Measurements from ENCODE around the gene TBC1D2B.
"Not testable (repeated sequence)": the region's sequence is repeated elsewhere in the genome, so short reads cannot be mapped to it uniquely, and the experiment has no call there.

Gene TBC1D2B

GRCh38 chr15:77951105-77951786 lies 126.3 kb downstream of the TBC1D2B start:
- H3K27me3 ChIP-seq; H3K4me3 ChIP-seq (ENCODE audit: low read depth in 1 of 2, low read length in 1 of 2): not testable (repeated sequence)

GRCh38 chr15:77950470-77950869 lies 127.0 kb downstream of the TBC1D2B start:
- not testable (repeated sequence) for H3K4me3 ChIP-seq (ENCODE audit: low read depth in 1 of 2, low read length in 1 of 2); H3K4me1 ChIP-seq (ENCODE audit: control insufficient read depth in 1 of 2, insufficient read depth in 1 of 2, low read depth in 1 of 2, low read length in 1 of 2); H3K9me3 ChIP-seq; H3K27ac ChIP-seq; H3K36me3 ChIP-seq; H3K27me3 ChIP-seq

More at GRCh38 chr15:77951105-77951786, 126.3 kb downstream of the TBC1D2B start:
- H3K36me3 ChIP-seq; H3K9me3 ChIP-seq; H3K4me1 ChIP-seq (ENCODE audit: control insufficient read depth in 1 of 2, insufficient read depth in 1 of 2, low read depth in 1 of 2, low read length in 1 of 2); H3K27ac ChIP-seq: not testable (repeated sequence)

GRCh38 chr15:77945566-77945965 lies 131.9 kb downstream of the TBC1D2B start:
- H3K36me3 ChIP-seq = no peaks in the 10 kb centered on the region

More at GRCh38 chr15:77945566-77945965, 131.9 kb downstream of the TBC1D2B start:
- Histone ChIP-seq H3K9me3 (no peaks in the 10 kb centered on the region), H3K27ac (no peak overlapping the region), H3K4me3 (ENCODE audit: low read depth in 1 of 2, low read length in 1 of 2) (no peak overlapping the region), H3K27me3 (no peaks in the 10 kb centered on the region), H3K4me1 (ENCODE audit: control insufficient read depth in 1 of 2, insufficient read depth in 1 of 2, low read depth in 1 of 2, low read length in 1 of 2) (peaks cover 3 to 9% of the 10 kb centered on the region in 2 experiments)
- TF ChIP-seq CTCF (IDR thresholded peaks at IDR 0.05) = no peak

Data from neutrophil (primary cell).